ENCODE data around the gene GAL3ST2.

Gene GAL3ST2

GRCh38 chr2:241841181-241842066 lies 64.8 kb downstream of the GAL3ST2 start:
- TF ChIP-seq, protein P1, sequence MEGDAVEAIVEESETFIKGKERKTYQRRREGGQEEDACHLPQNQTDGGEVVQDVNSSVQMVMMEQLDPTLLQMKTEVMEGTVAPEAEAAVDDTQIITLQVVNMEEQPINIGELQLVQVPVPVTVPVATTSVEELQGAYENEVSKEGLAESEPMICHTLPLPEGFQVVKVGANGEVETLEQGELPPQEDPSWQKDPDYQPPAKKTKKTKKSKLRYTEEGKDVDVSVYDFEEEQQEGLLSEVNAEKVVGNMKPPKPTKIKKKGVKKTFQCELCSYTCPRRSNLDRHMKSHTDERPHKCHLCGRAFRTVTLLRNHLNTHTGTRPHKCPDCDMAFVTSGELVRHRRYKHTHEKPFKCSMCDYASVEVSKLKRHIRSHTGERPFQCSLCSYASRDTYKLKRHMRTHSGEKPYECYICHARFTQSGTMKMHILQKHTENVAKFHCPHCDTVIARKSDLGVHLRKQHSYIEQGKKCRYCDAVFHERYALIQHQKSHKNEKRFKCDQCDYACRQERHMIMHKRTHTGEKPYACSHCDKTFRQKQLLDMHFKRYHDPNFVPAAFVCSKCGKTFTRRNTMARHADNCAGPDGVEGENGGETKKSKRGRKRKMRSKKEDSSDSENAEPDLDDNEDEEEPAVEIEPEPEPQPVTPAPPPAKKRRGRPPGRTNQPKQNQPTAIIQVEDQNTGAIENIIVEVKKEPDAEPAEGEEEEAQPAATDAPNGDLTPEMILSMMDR (IDR thresholded peaks at IDR 0.05; ENCODE audit: control insufficient read depth, extremely low read depth, insufficient read depth), result no peak
- no peak overlapping the region for H3K4me3 ChIP-seq (ENCODE audit: low read depth, low read length)
- DNase-seq (ENCODE audit: low read depth), result no peak

DNA sequence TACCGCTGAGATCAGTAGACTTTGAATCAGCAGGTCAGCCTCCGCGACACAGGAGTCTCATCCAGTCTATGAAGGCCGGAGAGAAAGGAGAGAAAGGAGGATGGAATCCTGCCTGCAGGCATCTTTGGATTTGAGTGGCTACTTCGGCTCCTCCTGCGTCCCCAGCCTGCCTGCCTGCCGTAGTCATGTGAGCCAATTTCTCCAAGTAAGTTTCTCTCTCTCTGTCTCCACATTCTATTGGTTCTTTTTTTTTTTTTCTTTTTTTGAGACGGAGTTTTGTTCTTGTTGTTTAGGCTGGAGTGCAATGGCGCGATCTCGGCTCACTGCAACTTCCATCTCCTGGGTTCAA lies 65.4 kb downstream of the GAL3ST2 start:
- TF ChIP-seq, protein P1 (IDR thresholded peaks at IDR 0.05; ENCODE audit: control insufficient read depth, extremely low read depth, insufficient read depth), result no peak

DNA sequence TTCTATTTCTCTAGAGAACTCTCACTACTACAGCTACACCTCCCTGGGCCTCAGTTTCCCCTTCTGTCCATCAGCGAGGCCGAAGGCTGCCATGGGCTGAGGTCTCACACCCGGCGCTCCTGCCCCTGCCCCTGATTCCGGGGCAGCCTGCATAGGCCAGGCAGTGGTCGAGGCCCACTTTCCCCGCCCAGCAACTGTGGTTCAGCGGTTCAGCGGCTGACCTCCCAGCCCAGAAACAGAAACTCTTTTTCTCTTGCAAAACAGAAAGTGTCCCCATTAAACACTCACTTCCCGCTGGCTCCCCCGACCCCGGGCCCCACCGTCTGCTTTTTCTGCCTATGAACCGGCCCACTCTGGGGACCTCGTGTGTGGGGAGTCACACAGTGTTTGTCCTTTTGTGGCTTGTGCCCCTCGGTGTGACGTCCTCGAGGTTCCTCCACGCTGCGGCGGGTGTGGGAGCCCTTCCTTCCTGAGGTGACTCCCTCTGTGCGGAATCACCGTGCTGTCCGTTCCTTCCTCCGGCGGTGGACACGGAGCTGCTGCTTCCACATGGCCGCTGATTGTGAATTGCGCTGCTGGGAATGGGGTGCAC lies 66.1 kb downstream of the GAL3ST2 start:
- DNase-seq (ENCODE audit: low read depth), result no peak
- H3K4me3 ChIP-seq (ENCODE audit: low read depth, low read length), result no peak overlapping the region
- TF ChIP-seq, protein P1 (IDR thresholded peaks at IDR 0.05; ENCODE audit: control insufficient read depth, extremely low read depth, insufficient read depth), result no peak

More for the DNA sequence above, 65.4 kb downstream of the GAL3ST2 start:
- no peak overlapping the region for H3K4me3 ChIP-seq (ENCODE audit: low read depth, low read length)
- DNase-seq (ENCODE audit: low read depth), result no peak

DNA sequence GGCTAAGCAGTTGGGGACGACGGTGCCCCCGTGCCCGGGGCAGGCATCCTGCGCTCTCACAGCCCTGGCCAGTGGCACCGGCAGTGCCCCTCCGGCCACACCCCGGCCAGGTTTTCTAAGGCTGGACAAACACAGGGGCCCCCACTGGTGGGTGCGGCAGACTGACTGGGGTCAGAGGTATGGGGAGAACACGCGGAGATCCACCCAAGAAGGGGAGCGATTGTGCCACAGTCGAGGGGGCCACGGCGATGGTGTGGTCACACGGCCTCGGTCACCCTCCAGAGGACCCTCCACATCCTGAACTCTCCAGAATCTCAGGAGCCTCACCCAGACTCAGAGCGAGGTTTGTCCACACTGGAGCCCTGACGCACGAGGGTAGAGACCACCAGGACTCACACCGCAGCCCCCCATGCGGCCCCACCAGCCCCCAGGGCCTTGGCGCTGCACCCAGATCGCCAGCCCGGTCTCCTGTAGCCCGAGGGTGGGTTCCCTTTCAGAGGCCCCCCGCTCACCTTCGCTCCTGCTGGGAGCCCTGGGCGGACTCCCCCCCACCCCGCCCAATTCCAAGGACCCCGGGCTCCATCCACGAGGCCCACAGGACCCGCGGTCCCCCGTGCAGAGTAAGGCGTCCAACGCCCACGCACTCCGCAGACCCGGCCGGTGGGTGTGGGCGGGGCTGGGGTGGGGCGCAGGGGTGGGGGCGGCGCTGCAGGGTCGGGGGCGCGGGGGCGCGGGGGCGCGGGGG lies 66.9 kb downstream of the GAL3ST2 start:
- TF ChIP-seq, protein P1 (IDR thresholded peaks at IDR 0.05; ENCODE audit: control insufficient read depth, extremely low read depth, insufficient read depth), result no peak
- DNase-seq (ENCODE audit: low read depth), result no peak
- H3K4me3 ChIP-seq (ENCODE audit: low read depth, low read length), result no peak overlapping the region

DNA sequence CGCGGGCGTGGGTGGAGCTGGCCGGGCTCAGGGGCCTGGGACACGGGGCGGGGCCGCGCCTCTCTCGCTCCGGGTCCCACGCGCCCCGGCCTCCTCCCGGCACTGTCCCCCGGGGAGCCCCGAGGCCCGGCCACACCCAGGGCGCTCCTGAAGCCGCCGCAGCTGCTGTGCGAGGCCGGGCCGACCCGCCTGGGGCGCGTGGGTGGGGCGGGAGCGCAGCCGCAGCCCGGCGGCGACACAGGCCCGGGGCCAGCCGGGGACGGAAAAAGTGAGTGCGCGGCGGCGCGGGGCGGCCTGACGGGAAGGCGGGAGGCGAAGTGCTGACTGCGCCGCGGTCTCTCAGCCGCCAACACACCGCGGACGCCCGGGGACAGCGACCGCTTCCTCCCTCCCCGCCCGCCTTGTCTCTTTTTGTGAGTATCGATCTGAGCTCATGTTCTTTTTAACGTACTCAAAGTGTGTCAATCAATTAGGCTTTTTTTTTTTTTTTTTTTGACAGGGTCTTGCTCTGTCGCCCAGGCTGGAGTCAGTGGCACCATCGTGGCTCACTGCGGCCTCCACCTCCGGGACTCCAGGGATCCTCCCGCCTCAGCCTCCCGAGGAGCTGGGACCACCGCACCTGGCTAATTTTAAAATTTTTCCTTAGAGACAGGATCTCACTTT lies 67.6 kb downstream of the GAL3ST2 start:
- TF ChIP-seq, protein P1 (IDR thresholded peaks at IDR 0.05; ENCODE audit: control insufficient read depth, extremely low read depth, insufficient read depth), result no peak
- no peak overlapping the region; the same call in 1 of the 2 replicates for H3K4me3 ChIP-seq (ENCODE audit: low read depth, low read length)
- DNase-seq (ENCODE audit: low read depth), result no peak

DNA sequence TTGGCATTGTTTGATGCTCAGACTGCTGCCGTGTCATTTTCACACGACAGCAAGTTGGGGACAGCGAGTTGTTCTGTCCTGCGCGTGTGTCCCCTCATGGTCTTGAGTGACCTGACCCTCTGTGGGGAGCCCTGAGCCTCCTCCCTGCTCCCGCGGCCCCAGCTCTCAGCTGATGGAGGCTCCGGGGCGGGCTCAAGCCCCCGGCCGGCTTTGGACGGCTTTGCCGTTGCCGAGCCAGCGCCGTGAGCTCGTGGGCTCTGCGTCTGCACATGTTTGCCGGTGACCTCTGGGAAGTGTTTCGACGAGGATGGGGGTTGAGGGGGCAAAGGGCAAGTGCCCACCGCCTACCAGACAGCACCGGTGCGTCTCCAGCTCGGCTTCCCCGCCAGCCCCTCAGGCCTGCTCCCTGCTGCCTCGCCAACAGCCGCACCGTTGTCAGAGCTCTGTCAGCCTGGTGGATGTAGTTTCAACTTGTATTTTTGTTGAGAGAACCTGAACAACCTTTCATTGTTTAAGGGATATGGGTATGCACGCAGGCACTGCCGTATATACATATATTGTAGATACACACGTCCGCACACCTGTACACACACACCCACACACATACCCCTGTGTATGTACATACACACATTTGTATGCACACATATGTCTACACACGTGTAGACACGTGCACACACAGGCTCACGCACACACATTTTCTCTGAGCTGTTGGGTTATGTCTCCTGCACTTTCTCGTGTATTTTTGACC lies 68.4 kb downstream of the GAL3ST2 start:
- no peak overlapping the region for H3K4me3 ChIP-seq (ENCODE audit: low read depth, low read length)
- DNase-seq (ENCODE audit: low read depth), result no peak
- TF ChIP-seq, protein P1 (IDR thresholded peaks at IDR 0.05; ENCODE audit: control insufficient read depth, extremely low read depth, insufficient read depth), result no peak
